Measurements from ENCODE around the gene MPZL2.

GRCh38 chr11:118281284-118281683 is 17.2 kb upstream of the MPZL2 start:
- no peak for TF ChIP-seq CTCF (IDR thresholded peaks at IDR 0.05; ENCODE audit: insufficient read depth, low read depth, low read length)
- TF ChIP-seq EZH2 (IDR thresholded peaks at IDR 0.05; ENCODE audit: insufficient read depth, low read length), result no peak
